ENCODE measurements around the gene ODF2.

Gene ODF2

GRCh38 chr9:128528445-128529160 lies 72.8 kb downstream of the ODF2 start:
- DNase-seq (ENCODE audit: low spot score), result no peak

GRCh38 chr9:128529191-128529590 lies 73.4 kb downstream of the ODF2 start:
- DNase-seq (ENCODE audit: low spot score), result no peak

- DNase-seq (ENCODE audit: low spot score), result no peak
Measured at GRCh38 chr9:128532581-128532980, 76.8 kb downstream of the ODF2 start.

GRCh38 chr9:128540634-128541360 lies 85.0 kb downstream of the ODF2 start:
- DNase-seq (ENCODE audit: low spot score), result no peak

- no peak for DNase-seq (ENCODE audit: low spot score)
Measured at GRCh38 chr9:128546504-128546903, 90.7 kb downstream of the ODF2 start.

GRCh38 chr9:128548876-128549275 lies 93.1 kb downstream of the ODF2 start:
- DNase-seq (ENCODE audit: low spot score), result no peak

- no peak for DNase-seq (ENCODE audit: low spot score)
Measured at GRCh38 chr9:128550226-128550625, 94.4 kb downstream of the ODF2 start.

Data from putamen (tissue), 1 donor.